Astrocyte (in vitro differentiated cells and primary cell): ENCODE results near the gene TET1.

Experiments
- CTCF ChIP-seq: IDR thresholded peaks from 2 replicates; pipeline ENCODE4 v1.5.1; 2011; ENCODE audit warnings: low read depth, mild to moderate bottlenecking, inconsistent platforms, low read length, moderate library complexity; ENCODE audit not compliant: insufficient read depth
- EZH2 ChIP-seq: IDR thresholded peaks from 2 replicates; pipeline ENCODE4 v1.6.1; 2012; ENCODE audit warnings: mild to moderate bottlenecking, low read length, inconsistent platforms; ENCODE audit not compliant: insufficient read depth

- TF ChIP-seq CTCF (no peak), EZH2 (no peak)
Observed at GRCh38 chr10:68526634-68527307, 33.4 kb upstream of the TET1 start.
